ENCODE data around the gene TMEM132A.

TMEM132A gene

GRCh38 chr11:60923800-60924109, 505 bp upstream of the TMEM132A start:
- DNase-seq: no peak

GRCh38 chr11:60924906-60925853, 920 bp downstream of the TMEM132A start:
- DNase-seq: no peak

GRCh38 chr11:60925868-60926267, 1.6 kb downstream of the TMEM132A start:
- DNase-seq: no peak

GRCh38 chr11:60926500-60926899, 2.2 kb downstream of the TMEM132A start:
- no peak for DNase-seq

GRCh38 chr11:60927061-60927592, 2.9 kb downstream of the TMEM132A start:
- no peak for DNase-seq

- no peak for DNase-seq
These were observed 3.3 kb downstream of the TMEM132A start for GRCh38 chr11:60927600-60927999.

- DNase-seq: no peak
These were observed 4.3 kb downstream of the TMEM132A start for GRCh38 chr11:60928563-60929001.

GRCh38 chr11:60929764-60930163, 5.5 kb downstream of the TMEM132A start:
- no peak for DNase-seq

GRCh38 chr11:60930394-60930793, 6.1 kb downstream of the TMEM132A start:
- no peak for DNase-seq

GRCh38 chr11:60931917-60932316, 7.7 kb downstream of the TMEM132A start:
- no peak for DNase-seq

GRCh38 chr11:60932605-60933356, 8.5 kb downstream of the TMEM132A start:
- DNase-seq: no peak

GRCh38 chr11:60933416-60934123, 9.3 kb downstream of the TMEM132A start:
- DNase-seq: no peak

GRCh38 chr11:60934124-60934789, 10.0 kb downstream of the TMEM132A start:
- DNase-seq: no peak

- DNase-seq: no peak
These were observed 10.7 kb downstream of the TMEM132A start for GRCh38 chr11:60934790-60935605.

- no peak for DNase-seq
These were observed 11.6 kb downstream of the TMEM132A start for GRCh38 chr11:60935676-60936442.

- no peak for DNase-seq
These were observed 12.3 kb downstream of the TMEM132A start for GRCh38 chr11:60936467-60937143.

GRCh38 chr11:60937144-60937527, 12.9 kb downstream of the TMEM132A start:
- DNase-seq: no peak

GRCh38 chr11:60937811-60938210, 13.6 kb downstream of the TMEM132A start:
- no peak for DNase-seq

GRCh38 chr11:60938500-60938899, 14.2 kb downstream of the TMEM132A start:
- DNase-seq: no peak

GRCh38 chr11:60939301-60939700, 15.0 kb downstream of the TMEM132A start:
- DNase-seq: no peak

All from stimulated activated CD4-positive, alpha-beta T cell treated with anti-CD3 and anti-CD28 coated beads, Interleukin-2, amount 100 ng/mL, for 48 hours (primary cell).